NT2/D1 (cell line): ENCODE measurements around the gene FTCD.

Source experiments
- DNase-seq: peaks from one replicate; pipeline ENCODE4 v3.0.0-alpha.2; 2011; ENCODE audit warnings: low read depth, low spot score
- H3K27me3 ChIP-seq: 2 replicates; pipeline ENCODE4 v1.6.0; 2011; ENCODE audit warnings: mild to moderate bottlenecking; ENCODE audit not compliant: insufficient read length, insufficient read depth
- H3K36me3 ChIP-seq: 2 replicates; pipeline ENCODE4 v1.6.1; 2011; ENCODE audit warnings: mild to moderate bottlenecking, low read length, mixed read lengths; ENCODE audit not compliant: insufficient read depth, insufficient read length
- H3K4me1 ChIP-seq: 2 replicates; pipeline ENCODE4 v1.5.1; 2011; ENCODE audit not compliant: insufficient read depth, insufficient read length
- H3K4me3 ChIP-seq: 2 replicates; pipeline ENCODE4 v1.5.1; 2011; ENCODE audit warnings: low read depth; ENCODE audit not compliant: insufficient read length
- H3K9ac ChIP-seq: 2 replicates; pipeline ENCODE4 v1.6.0; 2011; ENCODE audit warnings: low read depth; ENCODE audit not compliant: insufficient read length
- H3K9me3 ChIP-seq: 2 replicates; pipeline ENCODE4 v1.5.1; 2011; ENCODE audit warnings: mild to moderate bottlenecking, low read length; ENCODE audit not compliant: insufficient read depth
- SUZ12 ChIP-seq: IDR thresholded peaks from 2 replicates; pipeline ENCODE4 v1.6.1; 2011; ENCODE audit not compliant: insufficient read length, insufficient read depth; ENCODE audit errors: extremely low read depth
- YY1 ChIP-seq: IDR thresholded peaks from 2 replicates; pipeline ENCODE4 v1.6.1; 2011; ENCODE audit not compliant: insufficient read length, insufficient read depth
- ZNF274 ChIP-seq: IDR thresholded peaks from 2 replicates; pipeline ENCODE4 v1.6.1; 2011; ENCODE audit warnings: mild to moderate bottlenecking, low read depth, low read length

The FTCD gene

DNA sequence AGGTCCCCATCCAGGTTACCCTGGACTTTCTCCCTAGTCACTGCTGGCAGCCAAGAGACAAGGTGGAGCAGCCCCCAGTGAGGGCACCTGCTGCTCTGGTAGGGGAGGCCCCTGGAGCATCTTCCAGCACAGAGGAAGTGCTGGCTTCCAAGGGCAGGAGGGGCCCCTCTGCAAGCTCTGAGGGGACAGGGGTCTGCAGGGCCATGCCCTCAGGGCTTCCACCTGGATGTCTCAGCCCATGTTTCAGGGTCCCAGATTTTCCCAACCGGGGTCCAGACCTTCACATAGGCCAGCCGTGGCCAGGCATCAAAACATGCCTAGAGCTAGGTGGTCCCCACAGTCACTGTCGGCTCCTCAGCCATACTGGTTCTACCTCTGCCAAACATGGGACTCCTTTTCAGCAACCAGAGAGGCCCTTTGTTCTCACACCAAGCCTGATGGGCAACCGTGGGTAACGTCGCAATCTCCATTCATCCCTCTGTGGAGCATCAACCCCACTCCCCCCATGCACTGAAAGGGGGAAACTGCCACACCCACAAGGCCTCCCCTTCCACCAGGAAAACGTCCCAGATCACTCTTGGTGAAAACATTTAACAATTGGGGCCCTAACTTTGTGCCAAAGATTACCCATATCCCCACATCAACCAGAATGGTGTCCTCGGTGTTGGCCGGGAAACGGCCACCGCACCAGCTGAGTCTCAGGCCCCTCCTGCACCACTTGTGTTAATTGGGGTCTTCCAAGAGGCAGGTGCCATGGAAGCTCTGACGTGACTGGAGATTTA, 59.4 kb downstream of the FTCD start:
- Histone ChIP-seq H3K4me3 (no peak overlapping the region), H3K9me3 (peaks cover 40% of the 10 kb centered on the region; the same call in 1 of the 2 replicates), H3K4me1 (peaks cover 6% of the 10 kb centered on the region), H3K9ac (no peak overlapping the region), H3K27me3 (peaks cover 19% of the 10 kb centered on the region), H3K36me3 (peaks cover 7% of the 10 kb centered on the region)
- DNase-seq, result no peak
- TF ChIP-seq SUZ12 (no peak), ZNF274 (no peak), YY1 (no peak)

DNA sequence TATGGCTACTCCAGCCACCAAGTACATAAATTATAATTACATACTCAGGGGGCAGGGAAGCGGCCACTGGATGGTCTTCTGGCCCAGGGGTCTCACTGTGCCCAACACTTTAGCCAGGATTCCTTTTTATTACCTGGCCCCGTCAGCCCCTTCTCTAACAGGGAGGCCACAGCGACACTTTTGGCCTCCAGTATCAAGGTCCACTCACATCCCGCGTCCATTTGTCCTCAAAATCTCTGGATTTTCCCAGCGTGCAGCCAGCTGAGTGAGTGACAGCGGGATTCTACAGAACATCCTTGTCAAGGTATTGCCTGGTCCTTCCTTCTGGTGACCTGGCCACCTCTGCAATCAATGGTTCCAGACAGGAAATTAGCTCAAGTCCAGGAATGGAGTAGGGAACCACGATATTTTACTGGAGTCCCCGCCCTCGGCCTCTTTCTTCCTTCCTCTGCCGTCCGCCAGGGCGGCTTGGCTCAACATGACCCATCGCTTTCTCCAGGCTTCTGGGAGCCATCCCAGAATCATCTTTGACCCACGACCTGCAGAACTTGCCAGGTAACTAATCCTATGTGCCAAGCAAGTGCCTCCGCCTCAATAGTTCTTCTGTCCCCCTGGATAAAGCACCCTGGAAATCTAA, 60.2 kb downstream of the FTCD start:
- Histone ChIP-seq H3K4me3 (no peak overlapping the region), H3K27me3 (peaks cover 19% of the 10 kb centered on the region), H3K9ac (no peak overlapping the region), H3K9me3 (peaks cover 46% of the 10 kb centered on the region; the same call in 1 of the 2 replicates), H3K36me3 (no peaks in the 10 kb centered on the region), H3K4me1 (peaks cover 6% of the 10 kb centered on the region)
- TF ChIP-seq SUZ12 (no peak), ZNF274 (no peak), YY1 (no peak)
- no peak for DNase-seq

DNA sequence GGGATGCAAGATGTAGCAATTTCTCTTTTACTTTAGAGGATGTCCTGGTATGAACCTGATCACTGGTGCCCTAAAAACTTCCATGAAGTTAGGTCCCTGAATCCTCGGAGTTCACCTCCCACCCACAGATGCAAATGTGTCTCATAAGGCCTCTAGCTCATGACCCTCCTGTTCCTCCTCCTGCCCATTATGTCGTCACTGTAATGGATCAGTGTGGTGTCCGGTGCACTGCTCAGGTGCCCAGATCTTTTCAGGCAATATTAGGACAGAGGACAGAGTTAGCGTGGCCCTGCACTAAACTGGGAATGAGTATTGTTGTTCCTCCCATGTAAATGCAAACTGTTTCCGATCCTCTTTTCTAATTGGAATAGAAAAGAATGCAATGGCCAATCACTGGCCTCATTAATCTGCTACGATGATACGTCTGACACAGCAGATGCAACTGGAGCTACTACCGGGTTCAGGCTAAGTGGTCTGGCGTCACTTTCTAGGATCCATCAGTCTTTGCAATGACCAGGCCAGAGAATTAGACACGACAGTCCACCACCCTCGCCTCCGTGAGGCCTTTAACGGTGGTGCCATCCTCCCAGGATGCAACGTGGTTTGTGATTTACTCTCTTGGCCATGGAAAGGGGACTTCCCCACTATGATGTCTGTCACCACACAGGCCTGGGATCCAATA, 60.8 kb downstream of the FTCD start:
- H3K4me1 ChIP-seq, result peaks cover 6% of the 10 kb centered on the region
- H3K4me3 ChIP-seq, result no peak overlapping the region
- peaks cover 52% of the 10 kb centered on the region; the same call in 1 of the 2 replicates for H3K9me3 ChIP-seq
- DNase-seq, result no peak
- peaks cover 19% of the 10 kb centered on the region for H3K27me3 ChIP-seq
- H3K36me3 ChIP-seq, result no peaks in the 10 kb centered on the region
- TF ChIP-seq YY1, result no peak
- no peak for TF ChIP-seq SUZ12
- TF ChIP-seq ZNF274, result no peak
- no peak overlapping the region for H3K9ac ChIP-seq

DNA sequence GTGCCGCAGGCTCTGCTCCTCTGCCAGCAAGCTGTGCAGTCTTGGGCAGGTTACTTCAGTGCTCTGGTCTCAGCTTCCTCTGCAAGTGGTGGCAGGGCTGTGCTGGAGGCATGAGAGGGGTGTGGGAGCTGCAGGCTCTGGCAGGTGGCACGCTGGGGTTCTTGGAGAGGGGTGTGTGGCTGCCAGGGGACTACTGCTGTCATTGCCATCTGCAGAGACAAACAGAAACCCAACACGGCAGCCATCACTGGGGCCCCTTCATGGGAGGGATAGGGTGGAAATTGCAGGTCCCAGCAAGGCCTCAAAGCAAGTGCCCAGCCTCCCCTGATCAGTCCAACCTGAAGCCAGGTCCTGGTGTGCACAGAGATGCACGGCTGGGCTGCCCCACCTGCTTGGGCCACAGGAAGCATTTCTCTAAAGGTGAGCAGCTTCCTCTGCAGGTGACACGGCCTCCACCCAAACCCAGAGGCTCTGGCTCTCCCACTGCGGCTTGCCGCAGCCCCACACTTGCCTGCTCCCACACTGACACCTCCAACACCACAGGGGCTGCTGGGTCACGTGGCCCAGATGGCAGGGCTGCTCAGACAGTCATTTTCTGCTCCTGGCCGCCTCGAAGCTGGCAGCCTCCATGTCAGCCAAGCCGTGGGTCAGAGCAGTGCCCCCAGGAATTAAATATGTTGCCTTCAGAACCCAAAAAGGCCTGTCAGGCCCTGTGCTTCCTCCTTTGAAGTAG, 61.5 kb downstream of the FTCD start:
- H3K4me1 ChIP-seq, result peaks cover 6% of the 10 kb centered on the region
- no peak for TF ChIP-seq YY1
- no peak for TF ChIP-seq SUZ12
- no peak for TF ChIP-seq ZNF274
- no peak for DNase-seq
- H3K9ac ChIP-seq, result no peak overlapping the region
- peaks cover 53% of the 10 kb centered on the region; the same call in 1 of the 2 replicates for H3K9me3 ChIP-seq
- H3K4me3 ChIP-seq, result no peak overlapping the region
- H3K36me3 ChIP-seq, result no peaks in the 10 kb centered on the region
- peaks cover 18% of the 10 kb centered on the region for H3K27me3 ChIP-seq

DNA sequence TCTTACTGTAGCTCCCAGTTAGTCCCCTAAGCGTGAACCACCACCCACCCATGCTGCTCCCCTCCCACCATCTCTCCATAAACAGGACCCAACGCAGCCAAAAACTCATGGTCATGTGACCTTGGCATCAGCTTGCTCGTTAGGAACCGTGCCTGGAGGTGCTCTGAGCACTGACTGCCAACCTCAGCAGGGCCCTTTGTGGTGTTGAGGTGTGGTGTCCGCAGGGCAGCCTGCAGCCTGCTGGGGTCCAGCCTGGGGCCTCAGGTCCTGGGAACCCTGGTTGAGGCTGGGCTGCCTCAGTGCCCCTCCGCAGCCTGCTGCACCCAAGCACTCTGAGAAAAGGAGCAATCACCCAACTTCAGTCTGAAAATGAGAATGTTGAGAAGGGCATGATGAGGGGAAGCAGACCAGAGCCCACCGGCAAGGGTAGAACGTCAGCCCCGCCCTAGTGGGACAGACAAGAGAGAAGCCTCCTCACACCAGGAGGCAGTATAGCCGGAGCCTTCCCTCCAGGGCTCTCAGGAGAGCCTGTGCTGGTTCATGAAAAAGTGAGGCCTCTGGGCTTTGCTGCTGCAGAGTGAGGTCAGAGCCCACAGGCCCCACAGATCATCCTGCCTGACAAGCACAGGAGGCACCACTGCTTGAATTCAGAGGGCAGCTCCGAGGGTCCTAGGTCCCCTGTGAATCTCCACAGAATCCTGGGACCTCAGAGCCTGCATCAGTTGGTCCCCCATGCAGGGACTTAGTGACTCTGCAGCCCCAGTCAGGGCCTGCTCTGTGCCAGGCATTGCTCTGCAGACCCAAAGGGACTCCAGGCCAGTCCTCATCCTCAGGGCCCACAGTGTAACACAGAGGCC, 62.3 kb downstream of the FTCD start:
- Histone ChIP-seq H3K4me1 (peaks cover 6% of the 10 kb centered on the region), H3K36me3 (no peaks in the 10 kb centered on the region), H3K9me3 (peaks cover 54% of the 10 kb centered on the region; the same call in 1 of the 2 replicates), H3K4me3 (no peak overlapping the region), H3K9ac (no peak overlapping the region), H3K27me3 (peaks cover 18% of the 10 kb centered on the region)
- DNase-seq, result no peak
- TF ChIP-seq SUZ12 (no peak), ZNF274 (no peak), YY1 (no peak)

DNA sequence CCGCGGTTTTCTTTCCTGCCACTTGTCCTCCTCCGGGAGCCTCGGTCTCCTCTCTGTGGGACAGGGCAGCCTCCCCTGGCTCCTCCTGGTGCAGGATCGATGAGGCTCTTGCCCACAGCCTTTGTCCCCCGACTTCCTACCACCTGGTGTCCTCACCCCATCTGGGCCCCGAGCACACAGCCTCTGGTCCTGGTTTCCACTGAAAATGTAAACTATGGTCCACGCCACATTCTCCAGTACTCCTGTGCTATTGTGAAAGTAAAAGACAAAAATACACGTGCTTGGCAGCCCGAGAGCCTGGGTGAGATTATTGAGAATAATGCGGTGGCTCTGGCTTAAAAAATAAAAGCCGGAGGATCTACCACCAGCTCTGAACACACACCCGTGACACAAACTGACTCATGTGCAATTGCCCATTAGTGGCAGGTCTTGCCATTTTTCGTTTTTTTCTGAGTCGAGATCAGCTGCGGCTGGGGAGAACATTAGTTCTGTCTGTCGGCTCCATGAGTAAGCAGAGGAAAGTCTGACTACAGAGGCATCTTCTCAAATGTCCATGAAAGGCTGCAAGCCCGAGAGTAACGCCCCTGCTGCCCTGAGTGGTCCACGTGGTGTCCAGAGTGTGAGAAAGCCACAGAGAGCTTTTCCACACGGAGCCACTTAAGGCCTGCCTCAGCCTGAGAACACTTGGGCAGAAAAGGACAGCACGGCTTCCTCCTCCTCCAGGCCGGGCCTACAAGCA, 63.2 kb downstream of the FTCD start:
- Histone ChIP-seq H3K27me3 (peaks cover 16% of the 10 kb centered on the region), H3K9me3 (peaks cover 63% of the 10 kb centered on the region; the same call in 1 of the 2 replicates), H3K4me3 (no peak overlapping the region), H3K36me3 (no peaks in the 10 kb centered on the region), H3K9ac (no peak overlapping the region), H3K4me1 (peaks cover 4% of the 10 kb centered on the region)
- TF ChIP-seq ZNF274 (no peak), YY1 (no peak), SUZ12 (no peak)
- DNase-seq, result no peak
